Fibroblast of lung (primary cell): ENCODE measurements around the gene DLGAP1. TPM values are rescaled to one million over a fixed set of nuclear protein-coding genes. Genes with fewer than 3 reads are reported as not detected.
"Not testable (repeated sequence)": the region's sequence is repeated elsewhere in the genome, so short reads cannot be mapped to it uniquely, and the experiment has no call there.

Source experiments
- DNase-seq, 2 donors: peaks; one replicate each; pipeline versions ENCODE4 v3.0.0 to v3.0.0-alpha.2; 2010; ENCODE audit warnings: low read depth in 2 of 2
- H2AFZ ChIP-seq: 2 replicates; pipeline ENCODE4 v1.5.1; 2012; ENCODE audit warnings: low read length, control low read depth, inconsistent platforms
- H3K27ac ChIP-seq: 2 replicates; pipeline ENCODE4 v1.5.1; 2011; ENCODE audit warnings: low read length, control low read depth; ENCODE audit not compliant: insufficient read depth
- H3K27me3 ChIP-seq: 2 replicates; pipeline ENCODE4 v1.5.1; 2011; ENCODE audit warnings: mild to moderate bottlenecking, low read length; ENCODE audit not compliant: control insufficient read depth, insufficient read depth
- H3K36me3 ChIP-seq: 2 replicates; pipeline ENCODE4 v1.5.1; 2011; ENCODE audit warnings: low read length; ENCODE audit not compliant: control insufficient read depth, insufficient read depth
- H3K4me1 ChIP-seq: 2 replicates; pipeline ENCODE4 v1.5.1; 2011; ENCODE audit warnings: low read length; ENCODE audit not compliant: control insufficient read depth, insufficient read depth; ENCODE audit errors: extremely low read depth
- H3K4me2 ChIP-seq: 2 replicates; pipeline ENCODE4 v1.5.1; 2011; ENCODE audit warnings: low read length, control low read depth; ENCODE audit not compliant: insufficient read depth; ENCODE audit errors: extremely low read depth
- H3K4me3 ChIP-seq, 4 experiments: fragments of 200-600 bp in 1 of 4; sonication (generic) in 1 of 4; replicated peaks in 1 of 4; 2 replicates each; pipeline ENCODE4 v1.5.1; 2011 to 2016; ENCODE audit warnings: low read length in 4 of 4, low read depth in 3 of 4, mild to moderate bottlenecking in 3 of 4, control low read depth in 2 of 4, inconsistent platforms in 1 of 4, mixed read lengths in 1 of 4; ENCODE audit not compliant: insufficient read depth in 1 of 4; ENCODE audit errors: control extremely low read depth in 1 of 4
- H3K79me2 ChIP-seq: 2 replicates; pipeline ENCODE4 v1.5.1; 2012; ENCODE audit warnings: mild to moderate bottlenecking, low read length, inconsistent platforms; ENCODE audit not compliant: control insufficient read depth, insufficient read depth
- H3K9ac ChIP-seq: 2 replicates; pipeline ENCODE4 v1.5.1; 2011; ENCODE audit warnings: mild to moderate bottlenecking, low read length, control low read depth; ENCODE audit not compliant: insufficient read depth
- H3K9me3 ChIP-seq: 2 replicates; pipeline ENCODE4 v1.5.1; 2012; ENCODE audit warnings: low read depth, low read length; ENCODE audit not compliant: control insufficient read depth, insufficient read depth
- H4K20me1 ChIP-seq: 2 replicates; pipeline ENCODE4 v1.5.1; 2011; ENCODE audit warnings: low read length; ENCODE audit not compliant: control insufficient read depth, insufficient read depth; ENCODE audit errors: extremely low read depth
- CTCF ChIP-seq, 2 donors: IDR thresholded peaks in 1 of 2; conservative IDR thresholded peaks in 1 of 2; 1 replicate in 1 of 2; 2 replicates in 1 of 2; pipeline ENCODE4 v1.5.1; 2011 to 2012; ENCODE audit warnings: low read length in 2 of 2, control low read depth in 1 of 2, inconsistent platforms in 1 of 2, low read depth in 1 of 2, mild to moderate bottlenecking in 1 of 2
- EZH2 ChIP-seq: IDR thresholded peaks from 2 replicates; pipeline ENCODE4 v1.5.1; 2012; ENCODE audit warnings: low read length, control low read depth, mild to moderate bottlenecking; ENCODE audit errors: missing control alignments
- polyA plus RNA-seq, 2 donors: library from polyadenylated mRNA; depleted of rRNA in 1 of 2; stranded (reverse) in 1 of 2; unstranded in 1 of 2; fragments of >200 nt; gene quantifications; 2 replicates each; pipeline ENCODE4 v1.2.1, GENCODE V29; 2011 to 2012; ENCODE audit warnings: missing spikeins in 1 of 2
- total RNA-seq: library from RNA; depleted of rRNA; stranded (reverse); fragments of >200 nt; gene quantifications from 2 replicates; pipeline ENCODE4 v1.2.1, GENCODE V29; 2014

Gene DLGAP1
- total and polyA plus RNA-seq, 2 donors (not counting 1 experiment from before 2014, with no cell fraction given): 0.16 to 0.17 TPM

- H3K4me2 ChIP-seq: no peak overlapping the region
- TF ChIP-seq CTCF (conservative IDR thresholded peaks at IDR 0.05 in 1 of 2, IDR thresholded peaks at IDR 0.05 in 1 of 2; ENCODE audit: low read depth in 1 of 2, low read length in 2 of 2) (no peak), EZH2 (no peak)
- no peak for DNase-seq
- H3K9ac ChIP-seq: no peak overlapping the region
- H2AFZ ChIP-seq: no peak overlapping the region
- H3K27me3 ChIP-seq: no peaks in the 10 kb centered on the region
- no peaks in the 10 kb centered on the region for H3K4me1 ChIP-seq
- H3K79me2 ChIP-seq: no peaks in the 10 kb centered on the region
- H3K9me3 ChIP-seq: no peaks in the 10 kb centered on the region
- no peaks in the 10 kb centered on the region for H3K36me3 ChIP-seq
- no peaks in the 10 kb centered on the region for H4K20me1 ChIP-seq
- no peak overlapping the region for H3K27ac ChIP-seq
- no peak overlapping the region for H3K4me3 ChIP-seq
Observed at GRCh38 chr18:4040391-4041092, 414.6 kb downstream of the DLGAP1 start.

DNA sequence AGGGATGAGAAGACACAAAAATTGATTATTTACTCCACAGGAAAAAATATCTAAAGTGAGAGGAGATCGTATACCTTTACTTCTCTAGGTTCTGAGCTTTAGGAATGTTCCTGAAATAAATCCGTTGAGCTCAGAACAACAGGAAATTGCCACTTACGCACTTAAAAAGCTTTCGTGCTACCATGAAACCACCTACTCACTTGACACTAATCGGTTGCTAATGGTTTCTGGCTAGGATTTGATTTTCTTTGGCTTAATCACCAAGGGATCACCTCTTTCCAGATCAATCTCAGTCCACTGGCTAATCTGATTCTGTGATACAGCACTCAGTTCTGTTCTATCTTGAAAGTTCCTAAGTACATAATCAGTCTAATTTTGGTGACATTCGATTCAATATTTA lies 419.6 kb downstream of the DLGAP1 start:
- DNase-seq: peak in 1 of 2 donors; percentile 41
- Histone ChIP-seq H3K79me2 (no peaks in the 10 kb centered on the region), H3K36me3 (no peaks in the 10 kb centered on the region), H3K4me2 (no peak overlapping the region), H3K9ac (no peak overlapping the region), H3K4me1 (no peaks in the 10 kb centered on the region), H3K9me3 (no peaks in the 10 kb centered on the region), H4K20me1 (no peaks in the 10 kb centered on the region), H3K4me3 (no peak overlapping the region), H3K27ac (no peak overlapping the region), H3K27me3 (no peaks in the 10 kb centered on the region), H2AFZ (no peak overlapping the region)
- TF ChIP-seq CTCF (conservative IDR thresholded peaks at IDR 0.05 in 1 of 2, IDR thresholded peaks at IDR 0.05 in 1 of 2; ENCODE audit: low read depth in 1 of 2, low read length in 2 of 2): no peak
- no peak for TF ChIP-seq EZH2

- not testable (repeated sequence) for H3K4me3 ChIP-seq, DNase-seq, H3K4me2 ChIP-seq, H3K9me3 ChIP-seq, H3K36me3 ChIP-seq, H4K20me1 ChIP-seq, H3K9ac ChIP-seq, H2AFZ ChIP-seq, H3K4me1 ChIP-seq, H3K27me3 ChIP-seq, H3K27ac ChIP-seq, H3K79me2 ChIP-seq
Observed at GRCh38 chr18:4034815-4035214, 420.3 kb downstream of the DLGAP1 start.
